Measurements from ENCODE around the gene PXMP4. TPM values are rescaled to one million over a fixed set of nuclear protein-coding genes. Genes with fewer than 3 reads are reported as not detected.
A peak's percentile ranks its signal among the peaks of the same experiment; 100 is the strongest.

PXMP4 gene
- total RNA-seq: 1 to 10 TPM; 4.5 to 6.8 (median 6.7) TPM
- 1 to 10 TPM; 4.8 to 8.2 (median 5.8) TPM for polyA plus RNA-seq

GRCh38 chr20:33719989-33720709, at the start of gene PXMP4:
TSS of gene PXMP4 (minus strand) at chr20:33720310. CDS start at chr20:33720207, 103 bp downstream.
- H3K27ac ChIP-seq: peak within 1 kb of the TSS; percentile 77 to 83 (median 80)
- WGBS, 2 donors: 3% methylated on average over 46 of the region's 46 CpGs
- TF ChIP-seq POLR2AphosphoS5 (IDR thresholded peaks at IDR 0.05) (peak; percentile 57 to 88 (median 80)), EP300 (IDR thresholded peaks at IDR 0.05) (no peak), POLR2A (IDR thresholded peaks at IDR 0.05) (no peak), CTCF (IDR thresholded peaks at IDR 0.05) (no peak)
- no peaks in the 10 kb centered on the region for H3K36me3 ChIP-seq
- peaks cover 0 to 15% (median 11%) of the 10 kb centered on the region in 4 donors for H3K4me1 ChIP-seq
- peak within 1 kb of the TSS; percentile 71 to 90 (median 77) for H3K4me3 ChIP-seq
- H3K27me3 ChIP-seq: no peaks in the 10 kb centered on the region
- no peaks in the 10 kb centered on the region for H3K9me3 ChIP-seq
- intact Hi-C loops (cut with DNase I): no loop called here
- peak; percentile 97 for DNase-seq

GRCh38 chr20:33769043-33769442, 48.9 kb upstream of the PXMP4 start:
- no peak overlapping the region for H3K4me3 ChIP-seq
- DNase-seq: no peak
- 88 to 92% methylated on average over 4 of the region's 4 CpGs for WGBS, 2 donors
- H3K27ac ChIP-seq: no peak overlapping the region
- no peaks in the 10 kb centered on the region for H3K9me3 ChIP-seq
- peaks cover 0 to 21% (median 2%) of the 10 kb centered on the region in 4 donors for H3K36me3 ChIP-seq
- no peaks in the 10 kb centered on the region for H3K4me1 ChIP-seq
- intact Hi-C loops (cut with DNase I): no loop called here
- no peak for TF ChIP-seq POLR2A (IDR thresholded peaks at IDR 0.05)
- TF ChIP-seq POLR2AphosphoS5 (IDR thresholded peaks at IDR 0.05): no peak
- no peak for TF ChIP-seq CTCF (IDR thresholded peaks at IDR 0.05)
- TF ChIP-seq EP300 (IDR thresholded peaks at IDR 0.05): no peak
- H3K27me3 ChIP-seq: no peaks in the 10 kb centered on the region

GRCh38 chr20:33767777-33768138, 47.6 kb upstream of the PXMP4 start:
- DNase-seq: no peak
- no peak for TF ChIP-seq POLR2AphosphoS5 (IDR thresholded peaks at IDR 0.05)
- no peak for TF ChIP-seq POLR2A (IDR thresholded peaks at IDR 0.05)
- no peak for TF ChIP-seq CTCF (IDR thresholded peaks at IDR 0.05)
- TF ChIP-seq EP300 (IDR thresholded peaks at IDR 0.05): no peak
- no peaks in the 10 kb centered on the region for H3K4me1 ChIP-seq
- H3K27me3 ChIP-seq: no peaks in the 10 kb centered on the region
- WGBS, 2 donors: 96 to 97% methylated on average over 2 of the region's 2 CpGs
- intact Hi-C loops (cut with DNase I): no loop called here
- no peaks in the 10 kb centered on the region for H3K9me3 ChIP-seq
- H3K4me3 ChIP-seq: no peak overlapping the region
- H3K36me3 ChIP-seq: peaks cover 0 to 21% (median 2%) of the 10 kb centered on the region in 4 donors
- no peak overlapping the region for H3K27ac ChIP-seq

- no peak for DNase-seq
- Histone ChIP-seq H3K4me1 (no peaks in the 10 kb centered on the region), H3K4me3 (no peak overlapping the region), H3K27ac (no peak overlapping the region), H3K9me3 (no peaks in the 10 kb centered on the region), H3K27me3 (no peaks in the 10 kb centered on the region), H3K36me3 (peaks cover 0 to 27% (median 2%) of the 10 kb centered on the region in 4 donors)
- intact Hi-C loops (cut with DNase I): no loop called here
- WGBS, 2 donors: 96 to 98% methylated on average over 9 of the region's 9 CpGs
- TF ChIP-seq CTCF (IDR thresholded peaks at IDR 0.05) (no peak), POLR2A (IDR thresholded peaks at IDR 0.05) (no peak), POLR2AphosphoS5 (IDR thresholded peaks at IDR 0.05) (no peak), EP300 (IDR thresholded peaks at IDR 0.05) (no peak)
Measured at GRCh38 chr20:33766686-33767085, 46.6 kb upstream of the PXMP4 start.

Data from sigmoid colon (tissue), 7 donors.